ENCODE results near the gene COA7. TPM values are rescaled to one million over a fixed set of nuclear protein-coding genes. Genes with fewer than 3 reads are reported as not detected.

COA7 gene
- total and polyA plus RNA-seq, 10 donors: 1.9 to 12.8 (median 7.8) TPM

DNA sequence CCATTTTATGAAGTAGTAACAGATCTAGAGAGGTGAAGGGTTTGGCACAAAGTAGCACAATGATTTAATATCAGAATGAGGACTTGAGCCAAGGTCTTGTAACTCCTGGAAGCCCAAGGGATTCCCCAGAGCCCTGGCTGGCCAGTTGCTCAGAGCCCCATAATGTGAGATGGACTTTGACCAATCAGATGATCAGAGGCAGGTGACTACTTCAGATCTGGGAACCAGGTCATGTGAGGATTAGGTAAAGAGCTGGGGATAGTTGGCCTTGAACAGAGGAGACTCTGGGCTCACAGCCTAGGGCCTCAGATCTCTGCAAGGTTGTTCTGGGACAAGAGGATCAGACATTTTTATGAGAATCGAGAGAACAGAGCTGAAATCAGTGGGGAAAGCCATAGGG is 46.2 kb downstream of the COA7 start:
- Histone ChIP-seq H3K27ac (no peak overlapping the region), H3K4me1 (no peaks in the 10 kb centered on the region), H3K27me3 (replicated peaks in 1 of 7) (no peaks in the 10 kb centered on the region), H3K4me3 (no peak overlapping the region), H3K9me3 (no peaks in the 10 kb centered on the region), H3K36me3 (peaks cover 0 to 27% (median 0%) of the 10 kb centered on the region in 6 donors)
- 83 to 100% (median 94%) methylated on average over 1 of the region's 1 CpG for WGBS, 5 donors
- intact Hi-C loops (cut with DNase I; ENCODE audit: low total_unique reads): no loop called here
- TF ChIP-seq POLR2A (IDR thresholded peaks at IDR 0.05) (no peak), POLR2AphosphoS5 (IDR thresholded peaks at IDR 0.05) (no peak)
- TF ChIP-seq, protein P1, sequence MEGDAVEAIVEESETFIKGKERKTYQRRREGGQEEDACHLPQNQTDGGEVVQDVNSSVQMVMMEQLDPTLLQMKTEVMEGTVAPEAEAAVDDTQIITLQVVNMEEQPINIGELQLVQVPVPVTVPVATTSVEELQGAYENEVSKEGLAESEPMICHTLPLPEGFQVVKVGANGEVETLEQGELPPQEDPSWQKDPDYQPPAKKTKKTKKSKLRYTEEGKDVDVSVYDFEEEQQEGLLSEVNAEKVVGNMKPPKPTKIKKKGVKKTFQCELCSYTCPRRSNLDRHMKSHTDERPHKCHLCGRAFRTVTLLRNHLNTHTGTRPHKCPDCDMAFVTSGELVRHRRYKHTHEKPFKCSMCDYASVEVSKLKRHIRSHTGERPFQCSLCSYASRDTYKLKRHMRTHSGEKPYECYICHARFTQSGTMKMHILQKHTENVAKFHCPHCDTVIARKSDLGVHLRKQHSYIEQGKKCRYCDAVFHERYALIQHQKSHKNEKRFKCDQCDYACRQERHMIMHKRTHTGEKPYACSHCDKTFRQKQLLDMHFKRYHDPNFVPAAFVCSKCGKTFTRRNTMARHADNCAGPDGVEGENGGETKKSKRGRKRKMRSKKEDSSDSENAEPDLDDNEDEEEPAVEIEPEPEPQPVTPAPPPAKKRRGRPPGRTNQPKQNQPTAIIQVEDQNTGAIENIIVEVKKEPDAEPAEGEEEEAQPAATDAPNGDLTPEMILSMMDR (IDR thresholded peaks at IDR 0.05 in 8 of 11, conservative IDR thresholded peaks at IDR 0.05 in 3 of 11): no peak
- no peak for DNase-seq

DNA sequence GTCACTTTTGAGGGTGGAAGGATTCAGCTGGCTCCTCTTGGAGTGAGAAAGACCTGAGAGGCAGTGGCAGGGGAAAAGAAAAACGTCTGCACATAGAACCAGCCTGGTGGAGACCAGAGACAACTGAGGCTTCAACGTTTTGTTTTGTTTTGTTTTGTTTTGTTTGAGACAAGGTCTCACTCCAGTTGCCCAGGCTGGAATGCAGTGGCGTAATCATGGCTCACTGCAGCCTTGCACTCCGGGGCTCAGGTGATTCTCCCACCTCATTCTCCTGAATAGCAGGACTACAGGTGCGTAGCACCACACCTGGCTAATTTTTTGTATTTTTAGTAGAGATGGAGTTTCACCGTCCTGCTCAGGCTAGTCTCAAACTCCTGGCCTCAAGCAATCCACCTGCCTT is 52.9 kb downstream of the COA7 start:
- intact Hi-C loops (cut with DNase I; ENCODE audit: low total_unique reads): no loop called here
- WGBS, 5 donors: 74 to 87% (median 86%) methylated on average over 6 of the region's 6 CpGs
- H3K4me3 ChIP-seq: no peak overlapping the region
- DNase-seq: no peak
- peak overlapping the region in 2 of 8 donors; percentile 13 to 60 for H3K27ac ChIP-seq
- no peaks in the 10 kb centered on the region for H3K27me3 ChIP-seq (replicated peaks in 1 of 7)
- no peaks in the 10 kb centered on the region for H3K9me3 ChIP-seq
- no peak for TF ChIP-seq POLR2A (IDR thresholded peaks at IDR 0.05)
- no peak for TF ChIP-seq POLR2AphosphoS5 (IDR thresholded peaks at IDR 0.05)
- TF ChIP-seq, protein P1 (IDR thresholded peaks at IDR 0.05 in 8 of 11, conservative IDR thresholded peaks at IDR 0.05 in 3 of 11): no peak
- H3K4me1 ChIP-seq: peaks cover 0 to 34% (median 8%) of the 10 kb centered on the region in 6 donors
- H3K36me3 ChIP-seq: peaks cover 0 to 35% (median 4%) of the 10 kb centered on the region in 6 donors

DNA sequence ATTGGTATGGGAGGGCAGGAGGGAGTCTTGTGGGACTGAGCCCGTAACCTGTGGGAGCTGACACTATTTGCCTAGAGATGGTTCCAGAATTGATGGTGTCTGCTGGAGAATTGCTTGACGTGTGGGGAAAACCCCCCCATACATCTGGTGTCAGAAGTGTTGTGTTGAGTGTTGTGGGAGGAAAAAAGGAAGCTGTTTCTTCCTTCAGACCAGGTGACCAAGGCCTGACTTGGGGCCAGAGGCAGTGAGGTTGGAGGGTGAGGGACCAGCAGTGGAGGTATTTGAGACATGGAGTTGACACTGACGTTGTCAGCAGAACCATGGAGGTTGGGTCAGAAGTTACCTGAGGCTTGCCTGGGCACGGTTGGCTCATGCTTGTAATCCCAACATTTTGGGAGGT is 56.8 kb downstream of the COA7 start:
- H3K27me3 ChIP-seq (replicated peaks in 1 of 7): no peaks in the 10 kb centered on the region
- TF ChIP-seq POLR2A (IDR thresholded peaks at IDR 0.05) (no peak), POLR2AphosphoS5 (IDR thresholded peaks at IDR 0.05) (no peak)
- TF ChIP-seq, protein P1 (IDR thresholded peaks at IDR 0.05 in 8 of 11, conservative IDR thresholded peaks at IDR 0.05 in 3 of 11): no peak
- intact Hi-C loops (cut with DNase I; ENCODE audit: low total_unique reads): no loop called here
- peaks cover 0 to 13% (median 4%) of the 10 kb centered on the region in 6 donors for H3K36me3 ChIP-seq
- H3K4me3 ChIP-seq: no peak overlapping the region
- no peaks in the 10 kb centered on the region for H3K9me3 ChIP-seq
- peak overlapping the region in 5 of 8 donors; percentile 16 to 94 (median 19) for H3K27ac ChIP-seq
- WGBS, 5 donors: 60 to 68% (median 67%) methylated on average over 4 of the region's 4 CpGs
- peak; percentile 75 for DNase-seq
- H3K4me1 ChIP-seq: peaks cover 18 to 74% (median 37%) of the 10 kb centered on the region in 6 donors

DNA sequence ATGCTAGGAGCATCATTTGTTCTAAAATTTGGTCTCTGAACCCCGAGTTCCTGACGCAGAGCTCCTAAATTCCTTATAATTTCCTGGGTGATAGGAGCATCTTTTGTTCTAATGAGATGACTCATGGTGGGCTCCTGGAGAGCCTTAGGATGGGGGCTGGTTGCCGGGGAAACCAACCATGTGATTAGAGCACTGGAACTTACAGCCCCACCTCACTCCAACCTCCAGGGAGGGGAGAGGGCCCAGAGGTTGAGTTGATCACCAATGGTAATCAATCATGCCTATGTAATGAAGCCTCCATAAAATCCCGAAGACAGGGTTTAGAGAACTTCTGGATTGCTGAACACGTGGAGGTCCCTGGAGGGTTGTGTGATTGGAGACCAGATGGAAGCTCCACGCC is 57.5 kb downstream of the COA7 start:
- intact Hi-C loops (cut with DNase I; ENCODE audit: low total_unique reads): no loop called here
- TF ChIP-seq POLR2AphosphoS5 (IDR thresholded peaks at IDR 0.05): no peak
- H3K4me1 ChIP-seq: peaks cover 18 to 78% (median 41%) of the 10 kb centered on the region in 6 donors
- DNase-seq: no peak
- H3K9me3 ChIP-seq: no peaks in the 10 kb centered on the region
- no peak overlapping the region for H3K4me3 ChIP-seq
- peaks cover 0 to 13% (median 4%) of the 10 kb centered on the region in 6 donors for H3K36me3 ChIP-seq
- H3K27me3 ChIP-seq (replicated peaks in 1 of 7): no peaks in the 10 kb centered on the region
- WGBS, 5 donors: 91 to 94% (median 93%) methylated on average over 6 of the region's 6 CpGs
- H3K27ac ChIP-seq: peak overlapping the region in 4 of 8 donors; percentile 16 to 94 (median 43)
